GM12878 (cell line): ENCODE results near the gene YARS1. TPM values are rescaled to one million over a fixed set of nuclear protein-coding genes. Genes with fewer than 3 reads are reported as not detected.

Experiments used
- ATAC-seq: fragments of 200-7000 bp; cut with Tn5 transposase; 3 replicates; pipeline ENCODE4 v1.9.1; 2020; ENCODE audit warnings: mild to moderate bottlenecking, moderate library complexity
- BruUV-seq: library from RNA; stranded (reverse); fragments of 400-500 nt; replicated peaks from 2 replicates; lab custom pipeline; 2021; lab: Mats Ljungman, UMichigan
- CTCF ChIA-PET: fragments of 300-600 bp; sonication (Branson Sonifier 250); formaldehyde crosslinking; extraction: SDS; loops from one replicate; lab custom pipeline; 2021; ENCODE audit warnings: inconsistent platforms; lab: Yijun Ruan, JAX
- POLR2A ChIA-PET: fragments of 350-600 bp; formaldehyde crosslinking; extraction: SDS; loops from one replicate; lab custom pipeline; 2021; ENCODE audit warnings: inconsistent platforms; lab: Charles Lee
- RAD21 ChIA-PET: fragments of 300-600 bp; sonication (Branson Sonifier 250); formaldehyde crosslinking; loops from one replicate; lab custom pipeline; 2023; ENCODE audit warnings: antibody characterized with exemption; ENCODE audit not compliant: unreplicated experiment; lab: Charles Lee
- SMC1A ChIA-PET: fragments of 300-600 bp; sonication (Branson Sonifier 250); formaldehyde crosslinking; loops from one replicate; lab custom pipeline; 2023; ENCODE audit not compliant: unreplicated experiment, uncharacterized antibody; lab: Charles Lee
- DNase-seq: peaks from one replicate; pipeline ENCODE4 v3.0.0-alpha.2; 2011; ENCODE audit warnings: low read depth, low spot score
- FAIRE-seq: peaks from 3 replicates; lab custom pipeline; 2011; peaks lifted over from hg19 to GRCh38; lab: Jason Lieb, UNC
- H2AFZ ChIP-seq: 2 replicates; pipeline ENCODE4 v1.6.0; 2011; ENCODE audit warnings: low read depth, low read length, control low read depth; ENCODE audit not compliant: control insufficient read depth
- H3K27ac ChIP-seq: 2 replicates; pipeline ENCODE4 v1.5.1; 2011; ENCODE audit warnings: control low read depth; ENCODE audit not compliant: control insufficient read depth, insufficient read depth
- H3K27me3 ChIP-seq, 2 experiments: replicated peaks in 1 of 2; 2 replicates each; pipeline versions ENCODE4 v1.6.0 to v1.6.1; 2011; ENCODE audit warnings: low read length in 1 of 2; ENCODE audit not compliant: control insufficient read depth in 2 of 2, insufficient read depth in 2 of 2
- H3K36me3 ChIP-seq, 2 experiments: 2 replicates each; pipeline ENCODE4 v1.5.1; 2011; ENCODE audit warnings: low read length in 1 of 2; ENCODE audit not compliant: control insufficient read depth in 2 of 2, insufficient read depth in 2 of 2
- H3K4me1 ChIP-seq: 2 replicates; pipeline ENCODE4 v1.6.1; 2011; ENCODE audit warnings: mild to moderate bottlenecking, low read length, moderate library complexity, mixed read lengths; ENCODE audit not compliant: control insufficient read depth, insufficient read depth
- H3K4me2 ChIP-seq: 2 replicates; pipeline ENCODE4 v1.6.0; 2011; ENCODE audit warnings: control low read depth; ENCODE audit not compliant: control insufficient read depth, insufficient read depth
- H3K4me3 ChIP-seq: fragments of 200-600 bp; sonication (generic); 2 replicates; pipeline ENCODE4 v1.5.1; 2016
- H3K79me2 ChIP-seq: 2 replicates; pipeline ENCODE4 v1.6.0; 2011; ENCODE audit warnings: low read length; ENCODE audit not compliant: control insufficient read depth, insufficient read depth
- H3K9ac ChIP-seq: 2 replicates; pipeline ENCODE4 v1.8.0; 2011; ENCODE audit warnings: low read length, control low read depth, mixed read lengths; ENCODE audit not compliant: control insufficient read depth, insufficient read depth
- H3K9me3 ChIP-seq: replicated peaks from 3 replicates; pipeline ENCODE4 v1.5.1; 2011; ENCODE audit warnings: mild to moderate bottlenecking, low read length; ENCODE audit not compliant: control insufficient read depth, insufficient read depth
- H4K20me1 ChIP-seq: 2 replicates; pipeline ENCODE4 v1.6.0; 2011; ENCODE audit not compliant: control insufficient read depth, insufficient read depth
- BACH1 ChIP-seq: fragments of 450-650 bp; IDR thresholded peaks from 2 replicates; pipeline ENCODE4 v1.6.1; 2017; ENCODE audit warnings: mild to moderate bottlenecking, borderline replicate concordance
- CHD2 ChIP-seq: IDR thresholded peaks from 2 replicates; pipeline ENCODE4 v1.6.1; 2011; ENCODE audit warnings: low read depth, low read length, improper control_type of control experiment, borderline replicate concordance
- CREB1 ChIP-seq: IDR thresholded peaks from 2 replicates; pipeline ENCODE4 v1.6.1; 2012; ENCODE audit warnings: low read depth, mild to moderate bottlenecking, inconsistent platforms
- EGR1 ChIP-seq, 2 experiments: IDR thresholded peaks; 1 replicate in 1 of 2; 2 replicates in 1 of 2; pipeline ENCODE4 v1.6.1; 2011 to 2012; ENCODE audit warnings: low read depth in 2 of 2, low read length in 2 of 2, borderline replicate concordance in 1 of 2, mild to moderate bottlenecking in 1 of 2, moderate library complexity in 1 of 2
- ETV6 ChIP-seq, 2 experiments: fragments of 450-650 bp in 1 of 2; IDR thresholded peaks in 1 of 2; conservative IDR thresholded peaks in 1 of 2; 2 replicates each; pipeline ENCODE4 v1.6.1; 2014; ENCODE audit warnings: antibody characterized with exemption in 1 of 2, borderline replicate concordance in 1 of 2, low read depth in 1 of 2, mild to moderate bottlenecking in 1 of 2, moderate library complexity in 1 of 2
- HCFC1 ChIP-seq: fragments of 150-350 bp; IDR thresholded peaks from 2 replicates; pipeline ENCODE4 v1.6.1; 2014; ENCODE audit warnings: low read length
- KDM1A ChIP-seq: fragments of 200-600 bp; sonication (generic); IDR thresholded peaks from 2 replicates; pipeline ENCODE4 v1.6.1; 2016; ENCODE audit warnings: borderline replicate concordance
- NR2C2 ChIP-seq: IDR thresholded peaks from 2 replicates; pipeline ENCODE4 v1.6.1; 2011; ENCODE audit warnings: borderline replicate concordance, low read depth; ENCODE audit not compliant: control insufficient read depth, insufficient read length
- SMC3 ChIP-seq: IDR thresholded peaks from 2 replicates; pipeline ENCODE4 v1.6.1; 2011; ENCODE audit warnings: low read length, improper control_type of control experiment, borderline replicate concordance
- SP1 ChIP-seq: IDR thresholded peaks from one replicate; pipeline ENCODE4 v1.6.1; 2011; ENCODE audit warnings: low read depth, low read length
- ZNF217 ChIP-seq: fragments of 450-650 bp; IDR thresholded peaks from 2 replicates; pipeline ENCODE4 v1.6.1; 2017; ENCODE audit warnings: antibody characterized with exemption, mild to moderate bottlenecking
- ZNF24 ChIP-seq: fragments of 450-650 bp; IDR thresholded peaks from 2 replicates; pipeline ENCODE4 v1.6.1; 2017; ENCODE audit warnings: antibody characterized with exemption, mild to moderate bottlenecking
- ZNF384 ChIP-seq: IDR thresholded peaks from 2 replicates; pipeline ENCODE4 v1.6.1; 2012; ENCODE audit warnings: low read depth, mild to moderate bottlenecking, low read length, improper control_type of control experiment, borderline replicate concordance
- WGBS: methylation state at CpG from one replicate; pipeline ENCODE4 v1.1.6; 2016; ENCODE audit warnings: low lambda C conversion rate; ENCODE audit not compliant: insufficient replicate concordance, insufficient coverage; ENCODE audit errors: missing lambda C conversion rate; 5-methylcytosine and 5-hydroxymethylcytosine counted together
- in situ Hi-C: fragments of 300-500 bp; cut with MboI; formaldehyde crosslinking; loops from 9 replicates; pipeline ENCODE4 v1.14.3; 2018; ENCODE audit warnings: mixed read lengths
- intact Hi-C: fragments of 100-400 bp; cut with micrococcal nuclease; formaldehyde crosslinking; loops from one replicate; pipeline ENCODE4 v1.14.2; 2022; ENCODE audit not compliant: unreplicated experiment
- polyA plus RNA-seq, 11 experiments: library from polyadenylated mRNA; depleted of rRNA in 4 of 11; unstranded in 6 of 11; stranded (reverse) in 5 of 11; fragments of >200 nt; fragmentation: Nextera tagmentation in 4 of 11; fragmentation: Illumina TruSeq in 1 of 11; extraction: Ambion mirVana in 4 of 11; extraction: Trizol in 1 of 11; gene quantifications; 1 replicate in 1 of 11; 2 replicates in 10 of 11; pipeline versions ENCODE4 v1.2.1 to v1.2.3, GENCODE V29; 2011 to 2016; ENCODE audit warnings: inconsistent platforms in 2 of 11, missing spikeins in 2 of 11, low read depth in 1 of 11
- total RNA-seq, 4 experiments: library from RNA; depleted of rRNA in 3 of 4; stranded (reverse); fragments of >200 nt in 3 of 4; fragmentation: Illumina TruSeq in 1 of 4; extraction: Trizol in 1 of 4; gene quantifications; 2 replicates each; pipeline versions ENCODE4 v1.2.1 to v1.2.3, GENCODE V29; 2013 to 2021
- TF ChIP-seq, protein P1 (sequence below): fragments of 450-650 bp; IDR thresholded peaks from 2 replicates; pipeline ENCODE4 v1.6.1; 2017; ENCODE audit warnings: mild to moderate bottlenecking
- TF ChIP-seq, protein P2 (sequence below): fragments of 150-350 bp; IDR thresholded peaks from 2 replicates; pipeline ENCODE4 v1.6.1; 2016; ENCODE audit warnings: low read depth, low read length
- TF ChIP-seq, protein P3 (sequence below): fragments of 450-650 bp; formaldehyde crosslinking; IDR thresholded peaks from 2 replicates; pipeline ENCODE4 v1.5.0; 2022; ENCODE audit warnings: mild to moderate bottlenecking, missing genetic modification characterization

YARS1 gene
- total and polyA plus RNA-seq, 10 of the 15 experiments (the other 5 are each of a cell fraction or from before 2014, with no cell fraction given): 39.9 to 202 (median 136) TPM

DNA sequence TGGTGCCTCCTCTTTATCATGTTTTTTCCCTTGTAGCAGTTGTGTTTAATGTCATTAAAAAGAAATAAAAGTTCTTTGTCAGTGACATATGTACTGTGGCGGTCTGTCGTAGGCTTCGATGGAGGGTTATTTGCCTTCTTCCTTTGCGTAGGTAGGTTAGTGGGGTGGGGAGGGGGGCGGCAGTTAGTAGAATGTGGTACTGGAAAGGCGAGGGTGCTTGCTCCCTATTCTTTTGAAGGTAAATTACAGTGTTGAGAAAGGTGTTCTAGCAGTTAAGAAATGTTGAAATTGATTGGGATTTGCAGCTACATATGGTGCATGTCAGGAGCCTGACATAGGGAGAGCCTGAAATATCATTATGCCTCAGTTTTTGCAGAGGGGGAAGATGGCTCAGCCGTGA is 41.6 kb upstream of the YARS1 start:
- CTCF ChIA-PET: interaction anchor here (1.5 to 6.5 kb wide), 3 partner anchors 14 to 86 kb away, joined by 3 to 37 read pairs (median 22); no protein-coding TSS in a partner anchor
- in situ Hi-C loops: no loop called here
- no peak for FAIRE-seq
- no peak for TF ChIP-seq ETV6 (conservative IDR thresholded peaks at IDR 0.05 in 1 of 2, IDR thresholded peaks at IDR 0.05 in 1 of 2; ENCODE audit: borderline replicate concordance in 1 of 2, low read depth in 1 of 2)
- no peak for TF ChIP-seq HCFC1
- no peak for TF ChIP-seq ZNF217
- TF ChIP-seq, protein P1, sequence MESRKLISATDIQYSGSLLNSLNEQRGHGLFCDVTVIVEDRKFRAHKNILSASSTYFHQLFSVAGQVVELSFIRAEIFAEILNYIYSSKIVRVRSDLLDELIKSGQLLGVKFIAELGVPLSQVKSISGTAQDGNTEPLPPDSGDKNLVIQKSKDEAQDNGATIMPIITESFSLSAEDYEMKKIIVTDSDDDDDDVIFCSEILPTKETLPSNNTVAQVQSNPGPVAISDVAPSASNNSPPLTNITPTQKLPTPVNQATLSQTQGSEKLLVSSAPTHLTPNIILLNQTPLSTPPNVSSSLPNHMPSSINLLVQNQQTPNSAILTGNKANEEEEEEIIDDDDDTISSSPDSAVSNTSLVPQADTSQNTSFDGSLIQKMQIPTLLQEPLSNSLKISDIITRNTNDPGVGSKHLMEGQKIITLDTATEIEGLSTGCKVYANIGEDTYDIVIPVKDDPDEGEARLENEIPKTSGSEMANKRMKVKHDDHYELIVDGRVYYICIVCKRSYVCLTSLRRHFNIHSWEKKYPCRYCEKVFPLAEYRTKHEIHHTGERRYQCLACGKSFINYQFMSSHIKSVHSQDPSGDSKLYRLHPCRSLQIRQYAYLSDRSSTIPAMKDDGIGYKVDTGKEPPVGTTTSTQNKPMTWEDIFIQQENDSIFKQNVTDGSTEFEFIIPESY: no peak
- TF ChIP-seq BACH1: no peak
- TF ChIP-seq, protein P2, sequence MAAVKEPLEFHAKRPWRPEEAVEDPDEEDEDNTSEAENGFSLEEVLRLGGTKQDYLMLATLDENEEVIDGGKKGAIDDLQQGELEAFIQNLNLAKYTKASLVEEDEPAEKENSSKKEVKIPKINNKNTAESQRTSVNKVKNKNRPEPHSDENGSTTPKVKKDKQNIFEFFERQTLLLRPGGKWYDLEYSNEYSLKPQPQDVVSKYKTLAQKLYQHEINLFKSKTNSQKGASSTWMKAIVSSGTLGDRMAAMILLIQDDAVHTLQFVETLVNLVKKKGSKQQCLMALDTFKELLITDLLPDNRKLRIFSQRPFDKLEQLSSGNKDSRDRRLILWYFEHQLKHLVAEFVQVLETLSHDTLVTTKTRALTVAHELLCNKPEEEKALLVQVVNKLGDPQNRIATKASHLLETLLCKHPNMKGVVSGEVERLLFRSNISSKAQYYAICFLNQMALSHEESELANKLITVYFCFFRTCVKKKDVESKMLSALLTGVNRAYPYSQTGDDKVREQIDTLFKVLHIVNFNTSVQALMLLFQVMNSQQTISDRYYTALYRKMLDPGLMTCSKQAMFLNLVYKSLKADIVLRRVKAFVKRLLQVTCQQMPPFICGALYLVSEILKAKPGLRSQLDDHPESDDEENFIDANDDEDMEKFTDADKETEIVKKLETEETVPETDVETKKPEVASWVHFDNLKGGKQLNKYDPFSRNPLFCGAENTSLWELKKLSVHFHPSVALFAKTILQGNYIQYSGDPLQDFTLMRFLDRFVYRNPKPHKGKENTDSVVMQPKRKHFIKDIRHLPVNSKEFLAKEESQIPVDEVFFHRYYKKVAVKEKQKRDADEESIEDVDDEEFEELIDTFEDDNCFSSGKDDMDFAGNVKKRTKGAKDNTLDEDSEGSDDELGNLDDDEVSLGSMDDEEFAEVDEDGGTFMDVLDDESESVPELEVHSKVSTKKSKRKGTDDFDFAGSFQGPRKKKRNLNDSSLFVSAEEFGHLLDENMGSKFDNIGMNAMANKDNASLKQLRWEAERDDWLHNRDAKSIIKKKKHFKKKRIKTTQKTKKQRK: no peak
- no peak for TF ChIP-seq CREB1
- no peak for TF ChIP-seq SMC3
- TF ChIP-seq ZNF384: no peak
- no peak for TF ChIP-seq CHD2
- TF ChIP-seq NR2C2: no peak
- TF ChIP-seq, protein P3, sequence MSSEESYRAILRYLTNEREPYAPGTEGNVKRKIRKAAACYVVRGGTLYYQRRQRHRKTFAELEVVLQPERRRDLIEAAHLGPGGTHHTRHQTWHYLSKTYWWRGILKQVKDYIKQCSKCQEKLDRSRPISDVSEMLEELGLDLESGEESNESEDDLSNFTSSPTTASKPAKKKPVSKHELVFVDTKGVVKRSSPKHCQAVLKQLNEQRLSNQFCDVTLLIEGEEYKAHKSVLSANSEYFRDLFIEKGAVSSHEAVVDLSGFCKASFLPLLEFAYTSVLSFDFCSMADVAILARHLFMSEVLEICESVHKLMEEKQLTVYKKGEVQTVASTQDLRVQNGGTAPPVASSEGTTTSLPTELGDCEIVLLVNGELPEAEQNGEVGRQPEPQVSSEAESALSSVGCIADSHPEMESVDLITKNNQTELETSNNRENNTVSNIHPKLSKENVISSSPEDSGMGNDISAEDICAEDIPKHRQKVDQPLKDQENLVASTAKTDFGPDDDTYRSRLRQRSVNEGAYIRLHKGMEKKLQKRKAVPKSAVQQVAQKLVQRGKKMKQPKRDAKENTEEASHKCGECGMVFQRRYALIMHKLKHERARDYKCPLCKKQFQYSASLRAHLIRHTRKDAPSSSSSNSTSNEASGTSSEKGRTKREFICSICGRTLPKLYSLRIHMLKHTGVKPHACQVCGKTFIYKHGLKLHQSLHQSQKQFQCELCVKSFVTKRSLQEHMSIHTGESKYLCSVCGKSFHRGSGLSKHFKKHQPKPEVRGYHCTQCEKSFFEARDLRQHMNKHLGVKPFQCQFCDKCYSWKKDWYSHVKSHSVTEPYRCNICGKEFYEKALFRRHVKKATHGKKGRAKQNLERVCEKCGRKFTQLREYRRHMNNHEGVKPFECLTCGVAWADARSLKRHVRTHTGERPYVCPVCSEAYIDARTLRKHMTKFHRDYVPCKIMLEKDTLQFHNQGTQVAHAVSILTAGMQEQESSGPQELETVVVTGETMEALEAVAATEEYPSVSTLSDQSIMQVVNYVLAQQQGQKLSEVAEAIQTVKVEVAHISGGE (CRISPR knock-in tag): no peak
- no peak for TF ChIP-seq EGR1 (IDR thresholded peaks at IDR 0.05; ENCODE audit: borderline replicate concordance in 1 of 2, low read depth in 2 of 2, low read length in 2 of 2)
- TF ChIP-seq ZNF24: no peak
- no peak for TF ChIP-seq KDM1A
- TF ChIP-seq SP1: no peak
- TF ChIP-seq, all 136 proteins: peak for 0
- SMC1A ChIA-PET: interaction anchor here (1.5 to 1.6 kb wide), 2 partner anchors 9 to 29 kb away, joined by 4 to 5 read pairs; no protein-coding TSS in a partner anchor
- RAD21 ChIA-PET: no interaction called here
- 87% methylated on average over 7 of the region's 7 CpGs for WGBS
- ATAC-seq (no peak), DNase-seq (no peak)
- no TSS peak for BruUV-seq
- no peak overlapping the region for H3K4me2 ChIP-seq
- no peaks in the 10 kb centered on the region for H3K27me3 ChIP-seq
- no peaks in the 10 kb centered on the region for H4K20me1 ChIP-seq
- intact Hi-C loops: no loop called here
- no peak overlapping the region for H2AFZ ChIP-seq
- POLR2A ChIA-PET: no interaction called here
- H3K27ac ChIP-seq: no peak overlapping the region
- H3K36me3 ChIP-seq: peaks cover 6 to 35% of the 10 kb centered on the region in 2 experiments
- no peaks in the 10 kb centered on the region for H3K79me2 ChIP-seq
- no peaks in the 10 kb centered on the region for H3K4me1 ChIP-seq
- H3K9me3 ChIP-seq: no peaks in the 10 kb centered on the region
- H3K4me3 ChIP-seq: no peak overlapping the region
- H3K9ac ChIP-seq: no peak overlapping the region
